Measurements from ENCODE around the gene BCAP29.

DNA sequence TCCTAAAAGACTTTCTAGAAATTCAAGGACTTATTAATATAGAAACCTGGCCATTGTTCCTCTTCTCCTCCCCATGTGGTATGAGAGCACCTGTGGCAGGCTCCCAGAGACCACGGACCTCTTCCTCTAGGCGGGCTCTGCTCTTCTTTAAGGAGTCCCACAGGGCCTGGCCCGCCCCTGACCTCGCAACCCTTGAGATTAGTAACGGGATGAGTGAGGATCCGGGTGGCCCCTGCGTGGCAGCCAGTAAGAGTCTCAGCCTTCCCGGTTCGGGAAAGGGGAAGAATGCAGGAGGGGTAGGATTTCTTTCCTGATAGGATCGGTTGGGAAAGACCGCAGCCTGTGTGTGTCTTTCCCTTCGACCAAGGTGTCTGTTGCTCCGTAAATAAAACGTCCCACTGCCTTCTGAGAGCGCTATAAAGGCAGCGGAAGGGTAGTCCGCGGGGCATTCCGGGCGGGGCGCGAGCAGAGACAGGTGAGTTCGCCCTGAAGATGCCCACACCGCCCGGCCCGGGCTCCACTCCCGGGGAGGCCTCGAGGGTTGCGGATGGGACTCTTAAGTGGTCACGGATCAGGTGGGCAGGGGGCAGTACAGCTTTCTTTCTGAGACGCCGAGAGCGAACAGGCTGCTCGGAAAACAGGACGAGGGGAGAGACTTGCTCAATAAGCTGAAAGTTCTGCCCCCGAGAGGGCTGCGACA lies 80.5 kb downstream of the BCAP29 start, which contains the start of gene SLC26A4:
- TF ChIP-seq DDX20 (tag; IDR thresholded peaks at IDR 0.05; ENCODE audit: low read depth) (no peak), EZH2 (IDR thresholded peaks at IDR 0.05; ENCODE audit: borderline replicate concordance, low read depth, low read length) (no peak), ZNF24 (IDR thresholded peaks at IDR 0.05) (no peak), NFXL1 (CRISPR knock-in tag; IDR thresholded peaks at IDR 0.05) (no peak), MAFF (IDR thresholded peaks at IDR 0.05; ENCODE audit: low read length) (no peak), NR3C1 (CRISPR knock-in tag; IDR thresholded peaks at IDR 0.05) (no peak), PHF8 (IDR thresholded peaks at IDR 0.05; ENCODE audit: borderline replicate concordance, low read length) (no peak), TEAD4 (IDR thresholded peaks at IDR 0.05; ENCODE audit: low read length) (no peak), TEAD4 (CRISPR knock-in tag; IDR thresholded peaks at IDR 0.05; ENCODE audit: borderline replicate concordance) (no peak), RCOR1 (IDR thresholded peaks at IDR 0.05; ENCODE audit: borderline replicate concordance in 1 of 2, low read depth in 2 of 2, low read length in 2 of 2) (no peak), FOXJ3 (CRISPR knock-in tag; IDR thresholded peaks at IDR 0.05) (no peak), ASH1L (IDR thresholded peaks at IDR 0.05; ENCODE audit: borderline replicate concordance, low read depth, partially characterized antibody) (no peak), PTTG1 (tag; IDR thresholded peaks at IDR 0.05; ENCODE audit: low read depth) (no peak)
- TF ChIP-seq, protein P1, sequence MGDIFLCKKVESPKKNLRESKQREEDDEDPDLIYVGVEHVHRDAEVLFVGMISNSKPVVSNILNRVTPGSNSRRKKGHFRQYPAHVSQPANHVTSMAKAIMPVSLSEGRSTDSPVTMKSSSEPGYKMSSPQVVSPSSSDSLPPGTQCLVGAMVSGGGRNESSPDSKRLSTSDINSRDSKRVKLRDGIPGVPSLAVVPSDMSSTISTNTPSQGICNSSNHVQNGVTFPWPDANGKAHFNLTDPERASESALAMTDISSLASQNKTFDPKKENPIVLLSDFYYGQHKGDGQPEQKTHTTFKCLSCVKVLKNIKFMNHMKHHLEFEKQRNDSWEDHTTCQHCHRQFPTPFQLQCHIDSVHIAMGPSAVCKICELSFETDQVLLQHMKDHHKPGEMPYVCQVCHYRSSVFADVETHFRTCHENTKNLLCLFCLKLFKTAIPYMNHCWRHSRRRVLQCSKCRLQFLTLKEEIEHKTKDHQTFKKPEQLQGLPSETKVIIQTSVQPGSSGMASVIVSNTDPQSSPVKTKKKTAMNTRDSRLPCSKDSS (IDR thresholded peaks at IDR 0.05; ENCODE audit: low read depth, partially characterized antibody) = no peak
- TF ChIP-seq, protein P2, sequence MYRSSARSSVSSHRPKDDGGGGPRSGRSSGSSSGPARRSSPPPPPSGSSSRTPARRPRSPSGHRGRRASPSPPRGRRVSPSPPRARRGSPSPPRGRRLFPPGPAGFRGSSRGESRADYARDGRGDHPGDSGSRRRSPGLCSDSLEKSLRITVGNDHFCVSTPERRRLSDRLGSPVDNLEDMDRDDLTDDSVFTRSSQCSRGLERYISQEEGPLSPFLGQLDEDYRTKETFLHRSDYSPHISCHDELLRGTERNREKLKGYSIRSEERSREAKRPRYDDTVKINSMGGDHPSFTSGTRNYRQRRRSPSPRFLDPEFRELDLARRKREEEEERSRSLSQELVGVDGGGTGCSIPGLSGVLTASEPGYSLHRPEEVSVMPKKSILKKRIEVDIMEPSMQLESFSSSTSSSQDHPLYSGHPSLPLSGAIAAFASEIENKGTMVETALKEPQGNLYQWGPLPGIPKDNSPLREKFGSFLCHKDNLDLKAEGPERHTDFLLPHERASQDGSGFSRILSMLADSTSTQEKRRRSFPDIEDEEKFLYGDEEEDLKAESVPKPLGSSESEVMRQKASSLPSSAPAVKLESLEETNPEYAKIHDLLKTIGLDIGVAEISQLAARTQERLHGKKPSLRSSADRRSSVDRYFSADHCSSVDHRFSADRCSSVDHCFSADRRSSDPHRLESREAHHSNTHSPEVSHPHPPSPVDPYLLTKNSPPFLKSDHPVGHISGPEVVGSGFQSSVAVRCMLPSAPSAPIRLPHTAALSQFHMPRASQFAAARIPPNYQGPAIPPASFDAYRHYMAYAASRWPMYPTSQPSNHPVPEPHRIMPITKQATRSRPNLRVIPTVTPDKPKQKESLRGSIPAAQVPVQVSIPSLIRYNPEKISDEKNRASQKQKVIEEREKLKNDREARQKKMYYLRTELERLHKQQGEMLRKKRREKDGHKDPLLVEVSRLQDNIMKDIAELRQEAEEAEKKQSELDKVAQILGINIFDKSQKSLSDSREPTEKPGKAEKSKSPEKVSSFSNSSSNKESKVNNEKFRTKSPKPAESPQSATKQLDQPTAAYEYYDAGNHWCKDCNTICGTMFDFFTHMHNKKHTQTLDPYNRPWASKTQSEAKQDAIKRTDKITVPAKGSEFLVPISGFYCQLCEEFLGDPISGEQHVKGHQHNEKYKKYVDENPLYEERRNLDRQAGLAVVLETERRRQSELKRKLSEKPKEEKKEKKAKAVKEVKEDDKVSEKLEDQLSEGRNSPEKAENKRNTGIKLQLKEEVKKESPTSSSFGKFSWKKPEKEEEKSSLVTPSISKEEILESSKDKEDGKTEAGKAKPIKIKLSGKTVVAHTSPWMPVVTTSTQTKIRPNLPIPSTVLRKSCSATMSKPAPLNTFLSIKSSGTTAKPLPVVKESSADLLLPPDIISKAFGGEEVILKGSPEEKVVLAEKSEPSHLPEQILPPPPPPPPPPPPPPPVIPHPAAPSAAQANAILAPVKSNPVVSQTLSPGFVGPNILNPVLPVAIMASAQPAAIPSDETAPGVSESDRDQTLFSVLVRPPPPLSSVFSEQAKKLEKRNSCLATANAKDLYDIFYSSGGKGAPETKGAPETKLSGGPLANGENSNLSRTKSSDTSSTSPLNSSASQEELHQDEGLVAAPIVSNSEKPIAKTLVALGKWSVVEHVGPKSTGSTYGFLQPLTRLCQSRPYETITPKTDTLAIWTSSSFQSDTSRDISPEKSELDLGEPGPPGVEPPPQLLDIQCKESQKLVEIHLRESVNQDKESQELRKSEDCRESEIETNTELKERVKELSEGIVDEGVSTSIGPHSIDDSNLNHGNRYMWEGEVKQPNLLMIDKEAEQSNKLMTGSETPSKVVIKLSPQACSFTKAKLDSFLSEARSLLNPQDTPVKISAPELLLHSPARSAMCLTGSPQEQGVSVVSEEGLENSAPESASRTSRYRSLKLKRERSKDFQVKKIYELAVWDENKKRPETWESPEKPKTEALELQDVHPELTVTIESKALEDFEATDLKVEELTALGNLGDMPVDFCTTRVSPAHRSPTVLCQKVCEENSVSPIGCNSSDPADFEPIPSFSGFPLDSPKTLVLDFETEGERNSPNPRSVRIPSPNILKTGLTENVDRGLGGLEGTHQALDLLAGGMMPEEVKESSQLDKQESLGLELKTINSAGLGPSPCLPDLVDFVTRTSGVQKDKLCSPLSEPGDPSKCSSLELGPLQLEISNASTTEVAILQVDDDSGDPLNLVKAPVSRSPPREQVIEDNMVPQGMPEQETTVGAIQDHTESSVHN (IDR thresholded peaks at IDR 0.05; ENCODE audit: borderline replicate concordance in 1 of 2, low read depth in 1 of 2) = no peak
